ELF-1 (cell line): ENCODE results near the gene PLK4.
"Not testable (repeated sequence)": the region's sequence is repeated elsewhere in the genome, so short reads cannot be mapped to it uniquely, and the experiment has no call there.

Experiments used
- DNase-seq: peaks from one replicate; pipeline ENCODE4 v3.0.0-alpha.2; 2016; ENCODE audit warnings: low read depth, low spot score

The PLK4 gene

GRCh38 chr4:127880763-127881562, at the start of gene PLK4:
TSS of gene PLK4 (plus strand) at chr4:127880893. CDS start at chr4:127881135, 242 bp downstream.
- DNase-seq, result peak; percentile 99

- no peak for DNase-seq
Observed at GRCh38 chr4:127832585-127832984, 48.1 kb upstream of the PLK4 start.

GRCh38 chr4:127843704-127844600, 36.7 kb upstream of the PLK4 start:
- peak; percentile 5 for DNase-seq

GRCh38 chr4:127844601-127845116, 36.0 kb upstream of the PLK4 start:
- peak; percentile 4 for DNase-seq

GRCh38 chr4:127846061-127846460, 34.6 kb upstream of the PLK4 start:
- DNase-seq, result peak; percentile 83

- no peak for DNase-seq
Observed at GRCh38 chr4:127846765-127847164, 33.9 kb upstream of the PLK4 start.

- no peak for DNase-seq
Observed at GRCh38 chr4:127849505-127850234, 31.0 kb upstream of the PLK4 start.

GRCh38 chr4:127852661-127853060, 28.0 kb upstream of the PLK4 start:
- DNase-seq, result peak; percentile 18

- DNase-seq, result no peak
Observed at GRCh38 chr4:127856196-127856812, 24.4 kb upstream of the PLK4 start.

GRCh38 chr4:127856813-127857447, 23.8 kb upstream of the PLK4 start:
- DNase-seq, result peak; percentile 25

- DNase-seq, result no peak
Observed at GRCh38 chr4:127857641-127858040, 23.1 kb upstream of the PLK4 start.

- no peak for DNase-seq
Observed at GRCh38 chr4:127868196-127868595, 12.5 kb upstream of the PLK4 start.

GRCh38 chr4:127870281-127870680, 10.4 kb upstream of the PLK4 start:
- DNase-seq, result no peak

GRCh38 chr4:127870688-127871087, 10.0 kb upstream of the PLK4 start:
- peak; percentile 55 for DNase-seq

GRCh38 chr4:127875791-127876190, 4.9 kb upstream of the PLK4 start:
- DNase-seq, result no peak

- DNase-seq, result no peak
Observed at GRCh38 chr4:127881563-127881864, 821 bp downstream of the PLK4 start.

GRCh38 chr4:127888559-127888958, 7.9 kb downstream of the PLK4 start:
- DNase-seq, result no peak

GRCh38 chr4:127889903-127890302, 9.2 kb downstream of the PLK4 start:
- no peak for DNase-seq

GRCh38 chr4:127896069-127896468, 15.4 kb downstream of the PLK4 start:
- no peak for DNase-seq

GRCh38 chr4:127896528-127896927, 15.8 kb downstream of the PLK4 start:
- DNase-seq, result no peak

- DNase-seq, result not testable (repeated sequence)
Observed at GRCh38 chr4:127899682-127900081, 19.0 kb downstream of the PLK4 start.
